Measurements from ENCODE around the gene ZBTB33. TPM values are rescaled to one million over a fixed set of nuclear protein-coding genes. Genes with fewer than 3 reads are reported as not detected.
A peak's percentile ranks its signal among the peaks of the same experiment; 100 is the strongest.

The ZBTB33 gene, protein sequence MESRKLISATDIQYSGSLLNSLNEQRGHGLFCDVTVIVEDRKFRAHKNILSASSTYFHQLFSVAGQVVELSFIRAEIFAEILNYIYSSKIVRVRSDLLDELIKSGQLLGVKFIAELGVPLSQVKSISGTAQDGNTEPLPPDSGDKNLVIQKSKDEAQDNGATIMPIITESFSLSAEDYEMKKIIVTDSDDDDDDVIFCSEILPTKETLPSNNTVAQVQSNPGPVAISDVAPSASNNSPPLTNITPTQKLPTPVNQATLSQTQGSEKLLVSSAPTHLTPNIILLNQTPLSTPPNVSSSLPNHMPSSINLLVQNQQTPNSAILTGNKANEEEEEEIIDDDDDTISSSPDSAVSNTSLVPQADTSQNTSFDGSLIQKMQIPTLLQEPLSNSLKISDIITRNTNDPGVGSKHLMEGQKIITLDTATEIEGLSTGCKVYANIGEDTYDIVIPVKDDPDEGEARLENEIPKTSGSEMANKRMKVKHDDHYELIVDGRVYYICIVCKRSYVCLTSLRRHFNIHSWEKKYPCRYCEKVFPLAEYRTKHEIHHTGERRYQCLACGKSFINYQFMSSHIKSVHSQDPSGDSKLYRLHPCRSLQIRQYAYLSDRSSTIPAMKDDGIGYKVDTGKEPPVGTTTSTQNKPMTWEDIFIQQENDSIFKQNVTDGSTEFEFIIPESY
- 10 to 100 TPM; 13.9 to 14.0 TPM for total RNA-seq

DNA sequence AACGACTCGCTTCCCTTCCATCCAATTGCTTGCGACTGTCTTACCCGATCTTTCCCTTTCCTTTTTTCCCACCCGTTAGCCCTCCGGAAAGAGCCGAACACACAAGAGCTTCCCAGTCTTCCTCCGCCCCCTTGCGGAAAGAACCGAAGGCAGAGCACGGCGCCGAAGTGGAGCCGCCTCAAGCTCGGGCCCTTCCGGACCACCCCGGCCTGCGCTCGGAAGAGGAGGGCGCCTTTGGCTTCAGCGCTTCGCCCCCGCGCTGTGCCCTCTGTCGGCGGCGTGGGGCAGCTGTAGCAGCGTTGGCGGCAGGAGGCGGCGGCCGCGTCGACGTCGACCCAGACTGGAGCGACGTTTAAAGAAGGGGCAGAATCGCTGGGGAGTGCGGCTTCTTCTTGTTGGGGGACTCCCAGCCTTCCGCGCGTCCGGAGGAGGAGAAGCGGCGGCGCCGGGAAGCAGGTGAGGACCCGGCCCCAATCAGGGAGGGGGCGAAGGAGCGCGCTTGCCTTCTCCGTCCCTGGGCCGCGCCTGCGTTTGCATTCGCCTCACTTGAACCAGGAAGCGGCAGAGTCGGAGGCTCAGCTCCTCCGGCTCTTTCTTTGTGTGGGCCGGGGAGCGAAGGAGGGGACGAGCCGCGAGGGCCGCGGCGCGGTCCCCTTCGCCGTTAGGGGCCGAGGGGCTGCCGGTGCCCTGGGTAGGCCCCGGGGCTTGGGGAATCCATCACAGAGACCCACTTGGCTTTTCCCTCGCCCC is at the start of gene ZBTB33:
TSS of gene ZBTB33 (plus strand) at position 291 of the 750 bp plus-strand sequence. CDS start 2,604 bp downstream, outside the sequence.
- H3K4me1 Mint-ChIP-seq, result peaks cover 24% of the 10 kb centered on the region
- H3K27ac Mint-ChIP-seq, result peak within 1 kb of the TSS; percentile 94
- peak; percentile 88 for DNase-seq
- peaks cover 20% of the 10 kb centered on the region for H3K36me3 Mint-ChIP-seq
- peak within 1 kb of the TSS; percentile 91 for H3K4me3 Mint-ChIP-seq
- H3K27me3 Mint-ChIP-seq, result no peaks in the 10 kb centered on the region
- H3K9me3 Mint-ChIP-seq, result no peaks in the 10 kb centered on the region

DNA sequence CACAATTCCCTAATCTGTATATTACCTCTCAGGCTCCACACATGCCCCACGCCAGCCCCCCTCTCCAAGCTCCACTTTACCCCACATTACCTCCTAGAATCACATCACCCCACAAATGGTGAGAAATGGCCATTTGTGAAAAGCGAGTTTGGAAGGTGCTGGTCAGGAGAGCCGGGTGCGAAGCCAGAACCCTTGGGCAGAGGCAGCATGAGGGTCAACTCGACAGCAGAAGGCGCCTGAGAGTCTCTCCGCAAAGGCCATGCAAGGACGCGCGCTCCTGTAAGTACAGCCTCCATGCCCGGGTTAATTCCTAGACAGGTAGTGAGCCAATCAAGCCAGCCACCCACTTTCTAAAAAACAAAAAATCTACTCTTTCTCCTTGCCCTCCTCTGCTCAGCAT is 49.8 kb upstream of the ZBTB33 start:
- H3K36me3 Mint-ChIP-seq, result no peaks in the 10 kb centered on the region
- H3K27me3 Mint-ChIP-seq, result no peaks in the 10 kb centered on the region
- no peak overlapping the region for H3K4me3 Mint-ChIP-seq
- H3K27ac Mint-ChIP-seq, result no peak overlapping the region
- H3K4me1 Mint-ChIP-seq, result peaks cover 2% of the 10 kb centered on the region
- no peaks in the 10 kb centered on the region for H3K9me3 Mint-ChIP-seq
- DNase-seq, result no peak

DNA sequence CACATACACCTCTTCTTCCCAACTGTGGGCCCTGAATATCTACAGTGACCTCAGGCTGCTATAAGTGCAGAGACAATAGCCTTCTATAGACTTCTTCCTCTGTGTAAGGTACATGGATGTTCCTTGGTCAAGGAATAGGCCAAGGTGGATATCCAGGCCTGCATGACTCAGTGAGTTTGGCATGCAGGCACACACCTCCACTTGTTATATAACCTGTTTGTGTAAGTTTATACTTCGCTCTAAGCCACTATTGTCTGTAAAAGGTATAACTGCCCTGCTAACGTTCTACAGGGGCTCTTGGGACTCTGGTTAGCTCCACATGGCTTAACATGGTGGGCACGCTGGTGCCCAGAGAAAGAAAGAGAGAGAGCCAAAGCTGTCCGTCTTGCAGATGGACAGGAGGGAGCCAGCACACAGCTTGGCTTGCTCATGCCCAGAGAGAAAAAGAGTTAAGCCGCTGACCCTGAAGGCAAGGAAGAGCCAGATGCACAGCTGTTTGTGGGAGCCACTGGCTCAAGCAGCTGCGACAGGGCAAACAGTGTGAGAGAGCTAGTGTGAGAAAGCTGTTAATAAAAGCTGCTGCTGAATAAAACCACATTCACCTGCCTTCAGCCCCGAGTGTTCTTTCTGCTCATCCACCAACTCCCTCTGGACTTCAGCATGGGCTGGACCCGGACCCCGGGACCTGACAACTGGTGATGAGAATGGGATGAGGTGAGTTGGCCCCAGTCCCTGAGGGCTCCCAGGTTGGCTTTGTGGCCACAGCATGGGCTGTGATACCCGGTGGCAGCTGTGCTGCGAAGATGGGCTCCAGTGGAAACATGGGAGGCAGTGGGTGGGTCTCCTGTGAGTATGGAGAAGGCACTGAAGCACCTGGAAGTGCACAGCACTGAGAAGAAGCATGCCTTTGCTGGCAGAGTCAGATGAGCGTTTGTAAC is 44.5 kb upstream of the ZBTB33 start:
- Mint-ChIP-seq H3K36me3 (no peaks in the 10 kb centered on the region), H3K27ac (no peak overlapping the region), H3K4me1 (no peaks in the 10 kb centered on the region), H3K9me3 (no peaks in the 10 kb centered on the region), H3K27me3 (no peaks in the 10 kb centered on the region), H3K4me3 (no peak overlapping the region)
- no peak for DNase-seq

DNA sequence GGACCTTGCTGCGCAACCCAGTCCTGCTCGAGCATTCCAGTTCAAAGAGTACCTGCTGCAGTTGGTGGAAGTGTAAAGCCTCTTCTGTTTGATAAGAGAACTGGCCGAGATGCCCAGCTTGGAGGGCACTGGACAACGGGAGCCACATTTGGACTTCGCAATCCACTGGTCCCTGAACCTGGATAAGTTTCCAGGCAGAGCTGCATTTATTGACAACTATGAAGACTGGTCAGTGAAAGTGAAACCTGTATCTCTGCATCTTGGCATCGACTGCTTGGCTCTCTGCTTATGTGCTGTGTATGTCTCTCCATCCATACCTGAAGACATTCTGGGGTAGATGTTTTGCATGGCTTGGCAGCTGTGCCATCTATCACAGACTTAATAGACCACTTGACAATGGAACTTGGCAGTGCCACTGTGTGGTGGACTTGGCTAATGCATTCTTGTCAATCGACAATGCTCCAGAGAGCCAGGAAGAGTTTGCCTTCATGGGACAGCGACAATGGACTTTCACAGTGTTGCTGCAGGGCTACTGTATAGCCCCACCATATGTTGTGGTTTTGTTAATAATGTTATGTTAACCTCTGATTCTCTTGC is 43.5 kb upstream of the ZBTB33 start:
- Mint-ChIP-seq H3K4me3 (no peak overlapping the region), H3K27me3 (no peaks in the 10 kb centered on the region), H3K9me3 (no peaks in the 10 kb centered on the region), H3K27ac (no peak overlapping the region), H3K36me3 (no peaks in the 10 kb centered on the region), H3K4me1 (no peaks in the 10 kb centered on the region)
- DNase-seq, result no peak

DNA sequence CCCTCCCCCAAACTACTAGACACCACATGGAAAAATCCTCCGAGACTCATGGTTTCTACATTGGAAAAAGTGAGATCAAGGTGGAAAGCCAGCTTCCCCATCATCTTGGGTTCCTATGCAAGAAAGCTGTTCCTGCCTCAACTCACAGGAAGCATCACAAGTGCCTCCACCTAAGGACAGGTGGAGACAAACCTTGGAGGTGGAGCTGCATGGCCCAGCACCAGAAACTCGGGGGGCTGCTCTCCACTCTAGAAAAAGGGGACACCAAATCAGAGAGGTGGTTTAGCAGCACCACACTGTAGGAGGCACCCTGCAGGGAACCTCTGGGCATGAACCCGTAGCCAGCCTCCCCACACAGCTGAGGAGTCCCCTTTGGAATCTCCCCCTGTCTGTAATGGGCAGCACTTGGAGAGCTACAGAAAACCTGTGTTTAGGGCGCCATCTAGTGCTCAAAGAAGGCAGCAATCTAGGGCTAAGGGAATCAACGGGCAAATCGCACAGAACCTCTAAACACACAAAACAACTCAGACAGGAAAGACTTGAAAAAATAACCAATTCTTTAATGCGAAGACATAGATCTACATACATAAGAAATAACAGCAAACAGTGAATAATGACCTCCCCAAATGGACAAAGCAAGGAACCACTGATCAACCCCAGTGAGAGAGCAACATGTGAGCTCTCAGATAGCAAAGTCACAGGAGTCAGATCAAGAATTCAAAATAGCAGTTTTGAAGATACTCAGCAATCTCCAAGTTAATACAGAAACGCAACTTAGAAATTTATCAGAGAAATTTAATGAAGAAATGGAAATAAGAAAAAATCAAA is 37.0 kb upstream of the ZBTB33 start:
- H3K4me1 Mint-ChIP-seq, result peaks cover 5% of the 10 kb centered on the region
- no peaks in the 10 kb centered on the region for H3K27me3 Mint-ChIP-seq
- peak; percentile 32 for DNase-seq
- no peak overlapping the region for H3K4me3 Mint-ChIP-seq
- no peaks in the 10 kb centered on the region for H3K9me3 Mint-ChIP-seq
- no peak overlapping the region for H3K27ac Mint-ChIP-seq
- no peaks in the 10 kb centered on the region for H3K36me3 Mint-ChIP-seq

DNA sequence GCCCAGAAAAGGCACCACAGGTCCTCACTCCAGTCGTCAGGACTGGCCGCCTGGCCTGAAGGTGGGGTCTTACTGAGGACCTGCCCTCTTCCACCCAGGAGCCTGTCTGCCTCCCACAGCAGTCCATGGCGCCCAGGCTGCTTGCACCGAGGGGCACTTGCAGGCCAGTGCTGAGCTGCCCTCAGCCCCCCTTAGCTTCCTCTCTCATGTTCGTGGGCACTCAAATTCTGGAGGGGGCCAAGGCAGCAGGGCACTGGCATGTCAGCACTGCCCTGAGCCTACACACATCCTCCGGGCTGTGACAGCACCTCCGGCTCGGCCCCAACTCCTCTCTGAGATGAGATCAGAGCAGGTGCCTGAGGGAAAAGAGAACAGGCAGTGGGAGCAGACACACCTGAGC is 27.2 kb upstream of the ZBTB33 start:
- no peak for DNase-seq
- Mint-ChIP-seq H3K4me1 (peaks cover 1% of the 10 kb centered on the region), H3K4me3 (no peak overlapping the region), H3K27me3 (no peaks in the 10 kb centered on the region), H3K9me3 (no peaks in the 10 kb centered on the region), H3K36me3 (no peaks in the 10 kb centered on the region), H3K27ac (no peak overlapping the region)

DNA sequence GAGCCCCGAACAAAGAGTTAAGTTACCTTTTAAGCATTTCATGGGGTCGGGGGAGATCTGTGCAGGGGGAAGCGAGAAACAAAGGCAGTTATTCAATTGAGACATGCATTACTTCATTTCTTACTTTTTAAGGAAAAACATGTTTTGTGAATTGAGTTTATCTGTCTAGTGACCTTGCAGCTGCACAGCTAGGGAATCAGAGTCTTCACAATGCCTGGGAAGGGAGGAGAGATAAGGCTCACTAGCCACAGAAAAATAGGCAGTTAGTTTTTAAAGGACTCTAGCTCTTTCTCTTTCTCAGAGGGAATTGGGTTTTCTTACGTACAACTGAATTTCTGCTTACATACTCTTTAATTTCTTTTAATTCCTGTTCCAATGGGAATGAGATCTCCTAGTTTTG is 26.2 kb upstream of the ZBTB33 start:
- Mint-ChIP-seq H3K27ac (no peak overlapping the region), H3K4me1 (peaks cover 3% of the 10 kb centered on the region), H3K27me3 (no peaks in the 10 kb centered on the region), H3K4me3 (no peak overlapping the region), H3K9me3 (no peaks in the 10 kb centered on the region), H3K36me3 (no peaks in the 10 kb centered on the region)
- no peak for DNase-seq

DNA sequence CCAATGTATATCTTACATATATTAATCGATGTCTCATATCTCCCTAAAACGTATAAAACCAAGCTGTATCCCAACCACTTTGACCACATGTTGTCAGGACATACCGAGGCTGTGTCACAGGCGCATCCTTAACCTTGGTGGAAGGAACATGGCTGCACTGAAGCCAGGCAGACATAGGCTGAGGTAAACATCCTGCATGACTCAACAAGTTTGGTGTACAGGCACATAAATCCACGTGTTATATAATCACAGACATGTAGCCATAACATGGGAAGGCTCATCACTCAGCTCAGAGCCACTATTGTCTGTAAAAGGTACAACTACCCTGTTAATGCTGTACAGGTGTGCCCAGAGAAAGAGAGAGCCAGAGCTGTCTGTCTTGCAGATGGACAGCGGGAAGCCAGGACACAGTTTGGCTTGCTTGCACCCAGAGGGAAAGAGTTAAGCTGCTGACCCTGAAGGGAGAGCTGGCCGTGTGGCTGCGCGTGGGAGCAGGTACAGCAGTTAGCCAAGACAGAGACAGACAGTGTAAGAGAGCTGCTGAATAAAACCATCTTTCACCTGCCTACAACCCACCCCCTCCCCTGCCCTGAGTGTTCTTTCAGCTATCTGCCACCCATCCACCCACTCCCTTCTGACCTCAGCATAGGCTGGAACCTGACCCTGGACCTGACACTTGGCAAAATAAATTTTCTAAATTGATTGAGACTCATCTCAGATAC is 22.3 kb upstream of the ZBTB33 start:
- DNase-seq, result no peak
- Mint-ChIP-seq H3K27me3 (no peaks in the 10 kb centered on the region), H3K9me3 (peaks cover 2% of the 10 kb centered on the region), H3K27ac (no peak overlapping the region), H3K4me3 (no peak overlapping the region), H3K36me3 (peaks cover 2% of the 10 kb centered on the region), H3K4me1 (peaks cover 5% of the 10 kb centered on the region)

DNA sequence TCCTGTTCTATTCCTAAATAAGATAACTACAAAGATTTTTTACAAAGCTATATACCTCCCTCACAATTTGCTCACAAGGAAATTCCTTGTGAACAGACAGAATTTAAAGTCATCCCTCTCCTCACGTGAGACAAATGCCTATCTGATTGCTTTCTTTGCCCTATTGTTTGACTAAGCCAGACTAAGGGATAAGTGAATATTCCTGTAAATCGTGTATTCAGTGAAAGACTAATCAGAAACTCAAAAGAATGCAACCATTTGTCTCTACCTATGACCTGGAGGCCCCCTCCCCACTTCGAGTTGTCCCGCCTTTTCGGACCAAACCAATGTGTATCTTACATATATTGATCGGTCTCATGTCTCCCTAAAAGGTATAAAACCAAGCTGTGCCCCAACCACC is 15.3 kb upstream of the ZBTB33 start:
- DNase-seq, result no peak
- Mint-ChIP-seq H3K27me3 (no peaks in the 10 kb centered on the region), H3K9me3 (peaks cover 2% of the 10 kb centered on the region), H3K36me3 (peaks cover 8% of the 10 kb centered on the region), H3K27ac (no peak overlapping the region), H3K4me1 (no peaks in the 10 kb centered on the region), H3K4me3 (no peak overlapping the region)

DNA sequence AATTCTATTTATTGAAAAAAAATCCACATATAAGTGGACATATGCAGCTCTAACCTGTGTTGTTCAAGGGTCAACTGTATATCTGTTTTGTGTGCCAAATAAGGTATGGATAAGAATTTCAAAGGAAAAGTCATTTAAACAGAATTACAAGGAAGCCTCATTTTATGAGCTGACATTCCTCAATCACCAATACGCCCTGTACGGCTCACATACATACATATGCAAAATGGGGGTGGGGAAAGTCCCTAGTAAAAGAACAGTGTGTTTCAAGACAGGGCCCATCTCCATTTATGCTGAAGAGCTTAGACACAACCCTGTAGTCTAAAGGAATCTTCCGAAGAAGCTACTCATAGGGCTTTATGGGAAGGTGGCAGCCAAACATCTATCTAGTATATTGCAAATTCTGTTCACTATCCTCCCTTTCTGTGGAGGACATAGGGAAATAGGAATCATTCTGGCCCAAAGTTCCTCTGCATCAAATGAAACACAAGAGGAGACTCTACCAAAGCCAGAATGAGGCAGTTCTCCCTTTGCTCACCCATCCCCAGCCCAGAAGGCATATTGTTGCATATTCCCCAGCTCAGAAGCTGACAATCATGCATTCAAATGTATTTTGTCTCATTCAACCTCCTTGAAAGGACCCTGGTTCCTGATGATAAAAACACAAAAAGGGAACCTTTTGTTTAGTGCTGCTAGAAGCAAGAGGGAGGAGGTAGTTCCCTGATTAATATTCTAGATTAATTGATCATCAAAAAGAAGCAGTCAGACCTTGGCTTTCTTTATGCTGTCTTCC is 13.7 kb upstream of the ZBTB33 start:
- Mint-ChIP-seq H3K27me3 (no peaks in the 10 kb centered on the region), H3K9me3 (peaks cover under 1% of the 10 kb centered on the region), H3K27ac (no peak overlapping the region), H3K4me3 (no peak overlapping the region), H3K4me1 (peaks cover 1% of the 10 kb centered on the region), H3K36me3 (peaks cover 7% of the 10 kb centered on the region)
- no peak for DNase-seq

DNA sequence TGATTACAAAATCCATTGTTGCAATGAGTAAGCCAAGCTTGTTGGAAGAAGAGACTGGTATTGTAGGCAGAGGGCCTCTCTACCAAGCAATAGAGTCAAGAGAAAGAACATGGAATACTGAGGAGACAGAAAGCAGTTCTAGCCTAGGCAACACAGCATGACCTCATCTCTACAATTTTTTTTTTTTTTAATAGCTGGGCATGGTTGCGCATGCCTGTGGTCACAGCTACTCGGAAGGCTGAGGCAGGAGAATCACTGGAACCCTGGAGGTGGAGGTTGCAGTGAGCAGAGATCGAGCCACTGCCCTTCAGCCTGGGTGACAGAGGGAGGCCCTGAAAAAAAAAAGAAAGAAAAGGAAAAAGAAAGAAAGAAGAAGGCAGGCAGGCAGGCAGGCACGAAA is 11.7 kb upstream of the ZBTB33 start:
- no peaks in the 10 kb centered on the region for H3K9me3 Mint-ChIP-seq
- H3K27me3 Mint-ChIP-seq, result no peaks in the 10 kb centered on the region
- H3K4me3 Mint-ChIP-seq, result no peak overlapping the region
- no peak overlapping the region for H3K27ac Mint-ChIP-seq
- peaks cover 11% of the 10 kb centered on the region for H3K4me1 Mint-ChIP-seq
- DNase-seq, result no peak
- peaks cover 6% of the 10 kb centered on the region for H3K36me3 Mint-ChIP-seq

DNA sequence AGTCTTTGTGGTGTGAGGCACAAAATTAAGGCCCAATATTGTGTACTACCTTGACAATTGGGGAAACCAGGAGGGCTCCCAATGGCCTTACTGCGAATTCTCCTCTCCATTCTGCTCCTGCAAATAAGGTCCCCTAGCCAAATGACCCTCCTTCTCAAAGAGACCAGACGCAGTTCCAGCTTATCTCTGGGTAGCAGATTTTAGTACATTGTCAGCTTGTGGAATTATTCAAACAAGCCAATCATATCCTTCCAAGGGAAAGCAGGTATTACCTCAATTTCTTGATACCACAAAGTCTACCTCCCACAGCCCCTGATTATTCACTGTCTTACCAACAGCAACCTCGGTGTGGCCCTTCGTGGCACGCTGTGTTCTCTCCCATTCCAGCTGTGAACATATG is 7.8 kb upstream of the ZBTB33 start:
- Mint-ChIP-seq H3K27me3 (no peaks in the 10 kb centered on the region), H3K9me3 (no peaks in the 10 kb centered on the region), H3K4me3 (no peak overlapping the region), H3K4me1 (peaks cover 14% of the 10 kb centered on the region), H3K36me3 (peaks cover under 1% of the 10 kb centered on the region), H3K27ac (no peak overlapping the region)
- DNase-seq, result no peak
